ENCODE results near the gene SLC35A2. TPM values are rescaled to one million over a fixed set of nuclear protein-coding genes. Genes with fewer than 3 reads are reported as not detected.

Gene SLC35A2
- total and polyA plus RNA-seq, 8 donors, result 4.3 to 25.4 (median 11.4) TPM; not detected in 1

DNA sequence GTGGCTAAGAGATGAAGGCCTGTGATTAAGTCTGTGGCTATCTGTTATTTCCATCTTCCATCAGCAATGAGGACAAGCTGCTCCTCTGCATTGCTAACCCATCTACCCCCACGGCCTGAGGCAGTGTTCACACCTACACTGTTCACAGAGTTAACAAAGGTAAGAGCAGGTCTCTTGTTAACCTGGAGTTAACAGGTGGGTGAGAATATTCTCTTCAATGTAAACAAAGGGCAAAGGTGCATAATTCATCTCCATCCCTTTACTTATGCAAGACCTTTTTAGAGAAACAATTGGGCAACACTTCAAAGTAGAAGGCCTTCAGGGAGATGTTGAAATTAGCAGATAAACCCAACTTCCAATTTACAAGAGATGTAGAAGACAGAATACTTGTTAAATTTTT lies 2.8 kb downstream of the SLC35A2 start:
- H3K27ac ChIP-seq, result no peak overlapping the region
- peaks cover 0 to 54% (median 41%) of the 10 kb centered on the region in 4 donors for H3K36me3 ChIP-seq
- WGBS, 5 donors, result 47 to 79% (median 68%) methylated on average over 1 of the region's 1 CpG
- peaks cover 0 to 10% (median 0%) of the 10 kb centered on the region in 4 donors for H3K9me3 ChIP-seq
- TF ChIP-seq, protein P1, sequence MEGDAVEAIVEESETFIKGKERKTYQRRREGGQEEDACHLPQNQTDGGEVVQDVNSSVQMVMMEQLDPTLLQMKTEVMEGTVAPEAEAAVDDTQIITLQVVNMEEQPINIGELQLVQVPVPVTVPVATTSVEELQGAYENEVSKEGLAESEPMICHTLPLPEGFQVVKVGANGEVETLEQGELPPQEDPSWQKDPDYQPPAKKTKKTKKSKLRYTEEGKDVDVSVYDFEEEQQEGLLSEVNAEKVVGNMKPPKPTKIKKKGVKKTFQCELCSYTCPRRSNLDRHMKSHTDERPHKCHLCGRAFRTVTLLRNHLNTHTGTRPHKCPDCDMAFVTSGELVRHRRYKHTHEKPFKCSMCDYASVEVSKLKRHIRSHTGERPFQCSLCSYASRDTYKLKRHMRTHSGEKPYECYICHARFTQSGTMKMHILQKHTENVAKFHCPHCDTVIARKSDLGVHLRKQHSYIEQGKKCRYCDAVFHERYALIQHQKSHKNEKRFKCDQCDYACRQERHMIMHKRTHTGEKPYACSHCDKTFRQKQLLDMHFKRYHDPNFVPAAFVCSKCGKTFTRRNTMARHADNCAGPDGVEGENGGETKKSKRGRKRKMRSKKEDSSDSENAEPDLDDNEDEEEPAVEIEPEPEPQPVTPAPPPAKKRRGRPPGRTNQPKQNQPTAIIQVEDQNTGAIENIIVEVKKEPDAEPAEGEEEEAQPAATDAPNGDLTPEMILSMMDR (IDR thresholded peaks at IDR 0.05), result no peak
- TF ChIP-seq EP300 (IDR thresholded peaks at IDR 0.05) (no peak), POLR2A (IDR thresholded peaks at IDR 0.05) (no peak), POLR2AphosphoS5 (IDR thresholded peaks at IDR 0.05) (no peak)
- no peaks in the 10 kb centered on the region for H3K27me3 ChIP-seq
- H3K4me3 ChIP-seq, result no peak overlapping the region
- peaks cover 0 to 24% (median 9%) of the 10 kb centered on the region in 4 donors for H3K4me1 ChIP-seq
- intact Hi-C loops (cut with DNase I; ENCODE audit: low total_unique reads), result no loop called here
- DNase-seq, result no peak

DNA sequence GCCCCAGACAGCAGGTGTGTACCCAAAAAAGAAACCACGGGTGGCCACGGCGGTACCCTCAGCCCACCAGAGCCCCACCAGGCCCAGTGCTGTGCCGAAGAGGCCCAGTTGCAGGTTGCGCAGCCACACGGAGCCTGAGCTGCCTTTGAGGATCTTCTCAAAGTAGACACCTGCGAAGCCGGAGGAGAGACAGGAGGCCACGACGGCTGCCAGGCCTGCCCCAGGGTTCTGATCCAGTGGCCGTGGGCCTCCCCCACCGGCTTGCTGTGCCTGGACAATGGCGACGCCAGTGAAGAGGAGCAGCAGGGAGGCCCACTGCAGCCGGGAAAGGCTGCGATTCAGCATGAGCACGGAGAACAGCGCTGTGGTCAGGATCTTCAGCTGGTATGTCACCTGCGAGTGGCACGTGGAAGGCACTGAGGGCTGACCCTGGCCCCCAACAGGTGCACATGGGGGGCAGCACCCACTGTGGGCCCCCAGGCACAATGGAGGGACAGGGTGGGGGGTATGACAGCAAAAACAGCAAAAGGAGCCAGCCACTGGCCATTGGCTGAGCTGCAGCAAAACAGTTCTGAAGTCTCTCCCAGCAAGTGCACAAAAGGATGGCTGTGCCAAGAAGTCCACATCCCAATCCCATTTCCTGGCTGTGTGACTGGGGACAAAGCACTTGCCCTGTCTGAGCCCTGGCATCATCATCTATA lies 6.2 kb downstream of the SLC35A2 start:
- intact Hi-C loops (cut with DNase I; ENCODE audit: low total_unique reads), result no loop called here
- 86 to 95% (median 91%) methylated on average over 9 to 20 of the region's 20 CpGs for WGBS, 5 donors

DNA sequence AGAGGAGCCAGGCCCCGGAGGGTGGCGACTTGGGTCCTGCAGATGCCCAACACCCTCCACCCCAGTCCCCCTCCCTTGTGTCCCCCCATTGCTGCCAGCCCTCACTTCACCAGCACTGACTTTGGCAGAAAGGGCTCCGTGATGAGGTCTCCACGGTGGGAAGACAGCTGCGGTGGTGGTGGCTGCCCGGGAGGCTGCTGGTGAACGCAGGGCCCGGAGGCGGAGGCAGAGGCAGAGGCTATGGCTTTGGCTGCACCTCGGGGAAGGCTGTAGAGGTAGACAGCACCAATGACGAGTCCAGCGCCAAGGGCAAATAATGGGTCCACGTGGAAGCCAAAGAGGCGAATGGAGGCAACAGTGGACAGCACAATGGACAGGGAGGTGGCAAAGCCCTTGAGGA lies 6.8 kb downstream of the SLC35A2 start:
- intact Hi-C loops (cut with DNase I; ENCODE audit: low total_unique reads), result no loop called here
- WGBS, 5 donors, result 77 to 86% (median 79%) methylated on average over 4 to 14 of the region's 14 CpGs
- Histone ChIP-seq H3K4me3 (no peak overlapping the region), H3K27me3 (no peaks in the 10 kb centered on the region), H3K27ac (no peak overlapping the region), H3K4me1 (peaks cover 0 to 4% (median 1%) of the 10 kb centered on the region in 4 donors), H3K36me3 (peaks cover 16 to 79% (median 69%) of the 10 kb centered on the region in 4 donors), H3K9me3 (no peaks in the 10 kb centered on the region)
- TF ChIP-seq, protein P1 (IDR thresholded peaks at IDR 0.05), result no peak
- no peak for TF ChIP-seq POLR2AphosphoS5 (IDR thresholded peaks at IDR 0.05)
- no peak for TF ChIP-seq EP300 (IDR thresholded peaks at IDR 0.05)
- no peak for TF ChIP-seq POLR2A (IDR thresholded peaks at IDR 0.05)
- DNase-seq, result no peak

More for the DNA sequence above, 6.2 kb downstream of the SLC35A2 start:
- no peaks in the 10 kb centered on the region for H3K27me3 ChIP-seq
- H3K9me3 ChIP-seq, result no peaks in the 10 kb centered on the region
- H3K27ac ChIP-seq, result no peak overlapping the region
- H3K4me1 ChIP-seq, result peaks cover 0 to 7% (median 0%) of the 10 kb centered on the region in 4 donors
- no peak overlapping the region for H3K4me3 ChIP-seq
- TF ChIP-seq POLR2A (IDR thresholded peaks at IDR 0.05) (no peak), EP300 (IDR thresholded peaks at IDR 0.05) (no peak), POLR2AphosphoS5 (IDR thresholded peaks at IDR 0.05) (no peak)
- TF ChIP-seq, protein P1 (IDR thresholded peaks at IDR 0.05), result no peak
- peaks cover 16 to 80% (median 69%) of the 10 kb centered on the region in 4 donors for H3K36me3 ChIP-seq
- DNase-seq, result no peak

DNA sequence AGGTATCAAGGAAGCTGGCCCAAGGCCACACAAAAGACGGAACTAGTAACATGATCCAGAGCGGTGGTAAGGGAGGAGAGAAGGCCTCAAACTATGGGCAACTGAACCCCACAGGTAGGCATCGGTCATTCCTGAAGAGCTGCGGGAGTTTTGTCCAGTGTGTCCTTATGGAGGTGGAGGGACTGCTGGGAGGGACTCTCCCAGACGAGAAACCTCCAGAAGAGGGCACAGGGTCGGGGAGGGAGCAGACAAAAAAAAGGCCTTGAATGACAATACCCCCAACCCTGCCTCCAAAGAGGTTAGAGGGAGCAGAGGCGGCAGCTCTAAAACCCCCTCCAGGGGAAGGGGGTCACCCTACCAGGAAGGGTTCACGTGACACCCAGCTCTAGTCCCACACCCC lies 7.3 kb downstream of the SLC35A2 start:
- WGBS, 5 donors, result 68 to 79% (median 70%) methylated on average over 6 to 8 of the region's 8 CpGs
- Histone ChIP-seq H3K4me3 (no peak overlapping the region), H3K9me3 (no peaks in the 10 kb centered on the region), H3K27me3 (no peaks in the 10 kb centered on the region), H3K4me1 (peaks cover 0 to 8% (median 5%) of the 10 kb centered on the region in 4 donors), H3K27ac (no peak overlapping the region), H3K36me3 (peaks cover 16 to 75% (median 70%) of the 10 kb centered on the region in 4 donors)
- TF ChIP-seq, protein P1 (IDR thresholded peaks at IDR 0.05), result no peak
- TF ChIP-seq EP300 (IDR thresholded peaks at IDR 0.05), result no peak
- no peak for DNase-seq
- intact Hi-C loops (cut with DNase I; ENCODE audit: low total_unique reads), result no loop called here
